HL-60 (cell line): ENCODE measurements around the gene AJUBA.
"Not testable (repeated sequence)": the region's sequence is repeated elsewhere in the genome, so short reads cannot be mapped to it uniquely, and the experiment has no call there.

ENCODE experiments used
- CTCF ChIP-seq: IDR thresholded peaks from one replicate; pipeline ENCODE4 v1.5.1; 2011; ENCODE audit warnings: low read length, control low read depth, inconsistent platforms; ENCODE audit not compliant: insufficient read depth
- POLR2AphosphoS5 ChIP-seq: IDR thresholded peaks from 2 replicates; pipeline ENCODE4 v1.6.1; 2012; ENCODE audit warnings: low read depth
- REST ChIP-seq: IDR thresholded peaks from 2 replicates; pipeline ENCODE4 v1.6.1; 2012; ENCODE audit warnings: low read depth; ENCODE audit not compliant: insufficient replicate concordance
- SPI1 ChIP-seq: IDR thresholded peaks from 2 replicates; pipeline ENCODE4 v1.6.1; 2012; ENCODE audit warnings: low read depth, mild to moderate bottlenecking, borderline replicate concordance

DNA sequence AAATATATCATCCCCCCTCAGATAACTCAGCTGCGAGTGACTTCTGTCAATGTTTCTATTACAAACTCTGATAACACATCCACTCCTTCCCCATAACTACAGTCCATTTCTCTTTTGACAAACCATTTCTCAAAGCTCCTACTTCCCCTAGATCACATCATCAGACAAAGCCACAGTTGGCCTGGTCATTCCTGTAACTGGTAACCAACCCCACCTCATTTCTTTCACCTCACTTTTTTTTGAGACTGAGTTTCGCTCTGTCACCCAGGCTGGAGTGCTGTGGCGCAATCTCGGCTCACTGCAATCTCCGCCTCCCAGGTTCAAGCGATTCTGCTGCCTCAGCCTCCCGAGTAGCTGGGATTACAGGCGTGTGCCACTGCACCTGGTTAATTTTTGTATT, 30.6 kb downstream of the AJUBA start:
- TF ChIP-seq POLR2AphosphoS5, CTCF, REST, SPI1: not testable (repeated sequence)
